Embryonic facial prominence (tissue), 1 donor: Measurements from ENCODE around the gene WHRN.

Experiments used
- DNase-seq: peaks from one replicate; pipeline ENCODE4 v3.0.0-alpha.2; 2016; ENCODE audit errors: extremely low spot score

The WHRN gene

DNA sequence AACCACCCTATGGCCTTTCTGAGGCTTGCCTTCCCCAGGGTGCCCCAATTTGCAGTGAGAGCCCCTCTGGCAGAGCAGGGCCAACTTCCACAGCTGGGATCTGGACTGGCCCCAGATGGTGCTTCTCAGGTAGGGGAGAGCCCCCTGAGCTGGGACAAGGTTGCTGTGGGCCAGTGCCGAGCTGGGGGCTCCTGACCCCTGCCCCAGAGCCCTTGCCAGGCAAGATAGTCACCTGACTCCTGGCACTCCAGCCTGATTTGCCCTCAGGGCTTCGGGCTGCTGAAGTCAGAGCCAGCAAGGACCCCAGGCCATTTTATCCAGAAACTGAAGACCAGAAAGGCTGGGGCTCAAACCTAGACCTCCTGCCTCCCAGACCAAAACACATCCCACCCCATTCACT lies 84.1 kb downstream of the WHRN start:
- no peak for DNase-seq

DNA sequence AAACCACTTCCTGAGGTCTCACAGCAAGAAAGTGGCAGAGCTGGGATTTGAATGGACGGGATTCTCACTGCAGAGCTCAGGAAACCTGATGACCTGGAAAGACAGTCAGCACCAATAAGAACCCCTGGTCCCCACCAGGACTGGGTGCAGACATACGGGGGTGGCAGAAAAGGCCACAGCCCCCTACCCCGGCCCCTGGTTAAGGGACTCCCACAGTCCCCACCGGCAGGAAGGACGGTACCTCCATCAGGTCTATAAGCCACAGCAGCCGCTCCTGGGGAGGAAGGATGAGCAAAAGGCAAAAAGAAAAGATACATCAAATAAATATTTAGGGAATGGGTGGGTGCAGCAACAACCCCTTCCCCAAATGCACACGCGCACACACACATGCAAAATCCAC lies 85.5 kb downstream of the WHRN start:
- DNase-seq, result no peak

- no peak for DNase-seq
These were observed 87.2 kb downstream of the WHRN start for GRCh38 chr9:114418053-114418452.

GRCh38 chr9:114417511-114417910 lies 87.8 kb downstream of the WHRN start:
- no peak for DNase-seq

- DNase-seq, result no peak
These were observed 88.4 kb downstream of the WHRN start for GRCh38 chr9:114416906-114417305.

- no peak for DNase-seq
These were observed 89.0 kb downstream of the WHRN start for GRCh38 chr9:114416290-114416689.

GRCh38 chr9:114414346-114414745 lies 90.9 kb downstream of the WHRN start:
- no peak for DNase-seq

GRCh38 chr9:114413861-114414301 lies 91.4 kb downstream of the WHRN start:
- no peak for DNase-seq

GRCh38 chr9:114412048-114412683 lies 93.1 kb downstream of the WHRN start:
- no peak for DNase-seq

GRCh38 chr9:114411452-114411851 lies 93.8 kb downstream of the WHRN start:
- DNase-seq, result no peak

DNA sequence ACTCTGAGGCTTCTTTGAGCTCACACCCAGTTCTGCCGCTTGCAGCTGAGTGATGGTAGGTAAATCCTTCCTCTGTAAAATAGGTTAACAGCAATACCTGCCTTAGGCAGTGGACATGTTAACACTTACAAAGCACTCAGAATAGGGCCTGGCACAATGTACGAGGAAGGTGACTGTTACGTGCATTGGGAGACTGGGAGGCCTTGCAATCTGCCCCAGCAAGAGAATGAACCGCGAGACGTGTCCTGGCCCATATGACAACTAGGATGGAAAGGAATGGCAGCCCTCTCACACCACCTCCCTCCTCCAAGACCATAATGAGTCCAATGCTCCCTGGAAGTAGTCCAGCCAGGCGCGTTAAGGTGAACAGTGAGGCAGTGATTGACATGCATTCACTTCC lies 94.4 kb downstream of the WHRN start:
- no peak for DNase-seq

DNA sequence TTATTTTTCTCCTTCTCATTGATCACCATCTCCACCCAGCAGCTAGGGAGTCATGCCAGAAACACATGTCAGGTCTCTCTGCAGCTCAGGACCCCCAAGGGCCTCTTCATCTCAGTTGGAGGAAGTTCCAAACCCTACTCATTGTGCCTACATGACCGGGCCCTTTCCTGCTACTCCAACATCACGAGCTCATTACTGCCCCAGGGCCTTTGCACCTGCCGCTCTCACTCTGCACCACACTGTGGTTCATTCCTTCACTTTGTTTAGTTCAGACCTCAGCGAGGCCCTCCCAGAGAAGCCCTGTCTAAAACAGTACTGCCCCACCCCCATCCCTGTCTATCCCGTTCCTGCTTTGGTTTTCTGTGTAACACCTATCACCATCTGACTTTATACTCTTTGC lies 95.4 kb downstream of the WHRN start:
- DNase-seq, result no peak

- DNase-seq, result no peak
These were observed 96.0 kb downstream of the WHRN start for GRCh38 chr9:114409103-114409780.

DNA sequence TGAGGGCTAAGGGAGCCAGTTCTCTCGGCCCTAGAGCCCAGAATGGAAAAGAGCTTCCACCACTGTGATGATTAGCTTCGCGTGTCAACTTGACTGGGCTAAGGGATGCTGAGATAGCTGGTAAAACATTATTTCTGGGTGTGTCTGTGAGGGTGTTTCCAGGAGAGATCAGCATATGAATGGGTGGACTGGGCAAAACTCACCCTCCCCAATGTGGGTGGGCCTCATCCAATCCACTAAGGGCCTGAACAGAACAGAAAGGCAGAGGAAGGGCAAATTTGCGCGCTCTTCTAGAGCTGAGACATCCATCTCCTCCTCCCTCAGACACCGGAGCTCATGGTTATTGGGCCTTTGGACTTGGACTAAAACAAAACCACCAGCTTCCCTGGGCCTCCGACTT lies 96.6 kb downstream of the WHRN start:
- DNase-seq, result no peak

GRCh38 chr9:114407889-114408288 lies 97.4 kb downstream of the WHRN start:
- DNase-seq, result no peak

GRCh38 chr9:114406441-114406840 lies 98.8 kb downstream of the WHRN start:
- DNase-seq, result no peak

- peak; percentile 69 for DNase-seq
These were observed 99.8 kb downstream of the WHRN start for GRCh38 chr9:114405294-114406034.

GRCh38 chr9:114404531-114404930 lies 100.7 kb downstream of the WHRN start:
- no peak for DNase-seq

DNA sequence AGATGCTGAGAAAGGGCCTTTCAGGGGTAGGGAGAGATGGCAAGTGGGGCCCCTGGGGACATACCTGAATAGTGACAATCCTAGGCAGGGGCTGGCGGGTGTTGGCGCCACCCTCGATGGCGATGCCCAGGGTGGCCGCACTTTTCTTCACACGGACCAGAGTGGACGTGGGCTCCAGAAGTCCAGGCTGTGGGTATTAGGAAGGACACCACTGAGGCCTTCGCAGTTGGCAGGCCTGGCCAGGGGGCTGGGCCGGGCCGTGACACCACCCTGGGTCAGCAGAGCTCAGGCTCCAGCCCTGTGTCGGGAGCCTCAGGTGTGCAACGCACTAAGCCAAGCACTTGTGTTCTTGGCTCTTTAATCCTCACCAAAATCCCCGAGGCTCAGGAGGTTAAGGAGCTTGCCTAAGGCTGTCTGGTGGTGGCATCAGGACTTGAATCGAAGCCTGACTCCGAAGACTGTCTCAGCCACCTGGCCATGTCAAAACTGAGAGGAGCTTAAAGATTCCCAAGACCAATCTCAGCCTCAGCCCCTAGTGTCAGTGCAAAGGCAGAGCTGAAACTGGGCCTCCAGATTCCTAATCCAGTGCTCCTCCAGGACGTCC lies 102.0 kb downstream of the WHRN start:
- DNase-seq, result no peak

DNA sequence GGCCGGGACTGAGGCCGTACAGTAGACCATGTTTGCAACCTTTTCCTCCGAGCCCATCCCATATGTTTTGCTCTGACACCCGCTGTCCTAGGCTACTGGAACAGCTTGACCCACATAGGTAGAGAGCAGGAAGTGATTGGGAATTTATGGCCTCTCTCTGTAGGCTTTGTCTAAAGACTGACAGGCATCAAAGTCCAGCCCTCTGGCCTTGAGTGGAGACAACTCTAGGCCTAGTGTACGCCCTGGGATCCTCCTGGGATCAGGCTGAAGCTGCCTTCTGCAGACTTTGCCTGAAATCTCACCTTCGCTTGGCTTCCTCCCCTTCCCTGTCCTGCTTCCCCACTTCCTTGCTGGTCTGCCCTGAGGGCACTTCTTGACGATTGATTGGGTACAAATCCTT lies 103.9 kb downstream of the WHRN start:
- no peak for DNase-seq

- DNase-seq, result no peak
These were observed 104.5 kb downstream of the WHRN start for GRCh38 chr9:114400772-114401171.

- no peak for DNase-seq
These were observed 105.1 kb downstream of the WHRN start for GRCh38 chr9:114400219-114400618.

DNA sequence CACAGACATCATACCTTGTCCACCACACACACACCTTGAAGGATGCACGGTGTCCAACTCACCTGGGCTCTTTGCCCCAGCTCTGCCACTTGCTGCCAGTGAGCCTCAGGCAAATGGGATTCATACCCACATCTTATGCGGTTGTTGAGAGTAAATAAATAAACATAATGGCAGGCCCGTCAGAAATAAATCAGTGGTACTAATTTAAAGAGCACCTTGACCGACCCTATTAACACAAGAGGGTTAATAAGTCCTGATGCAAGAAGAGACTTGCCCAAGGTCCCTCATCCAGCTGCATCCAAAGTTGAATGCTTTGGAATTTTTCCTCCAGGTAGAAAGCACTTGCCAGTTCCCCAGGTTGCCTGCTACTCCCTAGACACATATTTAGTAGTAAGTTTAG lies 105.9 kb downstream of the WHRN start:
- no peak for DNase-seq
